Cerebellar cortex (tissue), 1 donor: ENCODE results near the gene GSTT2B.
A peak's percentile ranks its signal among the peaks of the same experiment; 100 is the strongest.
"Not testable (repeated sequence)": the region's sequence is repeated elsewhere in the genome, so short reads cannot be mapped to it uniquely, and the experiment has no call there.

Source experiments
- DNase-seq: peaks from one replicate; pipeline ENCODE4 v3.0.0-alpha.2; 2015; ENCODE audit warnings: low spot score

Gene GSTT2B

GRCh38 chr22:23961084-23961771 lies at the start of gene GSTT2B:
GSTT2B (minus strand) TSS chr22:23961195; CDS start chr22:23961131, 64 bp downstream.
- DNase-seq, result not testable (repeated sequence)

GRCh38 chr22:24010018-24010391 lies 49.0 kb upstream of the GSTT2B start:
- no peak for DNase-seq

DNA sequence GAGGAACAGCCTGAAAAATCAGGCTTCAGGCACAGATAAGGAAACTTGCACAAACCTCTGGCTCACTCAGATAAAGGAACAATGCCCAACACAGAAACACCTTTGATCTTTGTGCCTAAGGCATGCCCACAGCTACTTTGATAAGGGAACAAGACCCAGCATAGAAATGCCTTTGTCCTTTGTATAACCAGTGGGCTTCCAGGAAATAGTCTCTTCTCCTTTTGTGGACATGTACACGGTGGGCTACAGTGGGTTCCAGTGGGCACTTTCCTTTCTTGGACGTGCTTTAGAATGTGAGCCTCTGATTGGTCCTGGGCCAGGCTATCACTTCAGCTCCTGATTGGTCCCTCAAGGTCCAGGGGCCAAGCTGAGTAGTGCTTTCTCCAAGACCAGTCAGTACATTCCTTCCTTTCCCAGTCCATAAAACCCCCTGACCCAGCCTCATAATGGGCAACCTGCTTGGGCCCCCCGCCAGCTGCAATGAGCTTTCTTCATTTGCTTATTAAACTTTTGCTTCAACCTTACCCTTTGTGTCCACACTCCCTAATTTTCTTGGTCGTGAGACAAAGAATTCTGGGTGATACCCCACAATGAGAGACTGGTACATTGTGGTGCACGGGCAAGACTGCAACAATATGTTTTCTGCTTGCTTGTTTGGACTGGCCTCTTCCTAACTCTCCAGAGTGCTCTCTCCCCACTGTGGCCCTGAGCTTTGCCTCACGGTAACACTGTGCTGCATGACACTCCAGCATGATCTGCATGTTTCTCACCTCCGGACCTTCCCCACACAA lies 48.4 kb upstream of the GSTT2B start:
- no peak for DNase-seq

- no peak for DNase-seq
Measured at GRCh38 chr22:24008381-24009226, 47.6 kb upstream of the GSTT2B start.

DNA sequence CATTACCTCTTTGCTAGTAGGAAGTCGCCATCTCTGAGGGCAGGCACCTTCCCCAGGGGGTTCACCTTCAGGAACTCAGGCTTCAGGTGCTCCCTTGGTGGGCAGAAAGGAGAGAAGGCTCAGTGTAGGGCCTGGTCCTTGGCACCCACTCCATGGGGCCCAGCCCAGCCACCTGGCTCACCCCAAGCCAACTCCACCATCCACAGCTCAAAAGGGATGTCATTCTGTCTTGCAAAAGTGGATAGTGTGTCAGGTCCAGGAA lies 47.0 kb upstream of the GSTT2B start:
- no peak for DNase-seq

DNA sequence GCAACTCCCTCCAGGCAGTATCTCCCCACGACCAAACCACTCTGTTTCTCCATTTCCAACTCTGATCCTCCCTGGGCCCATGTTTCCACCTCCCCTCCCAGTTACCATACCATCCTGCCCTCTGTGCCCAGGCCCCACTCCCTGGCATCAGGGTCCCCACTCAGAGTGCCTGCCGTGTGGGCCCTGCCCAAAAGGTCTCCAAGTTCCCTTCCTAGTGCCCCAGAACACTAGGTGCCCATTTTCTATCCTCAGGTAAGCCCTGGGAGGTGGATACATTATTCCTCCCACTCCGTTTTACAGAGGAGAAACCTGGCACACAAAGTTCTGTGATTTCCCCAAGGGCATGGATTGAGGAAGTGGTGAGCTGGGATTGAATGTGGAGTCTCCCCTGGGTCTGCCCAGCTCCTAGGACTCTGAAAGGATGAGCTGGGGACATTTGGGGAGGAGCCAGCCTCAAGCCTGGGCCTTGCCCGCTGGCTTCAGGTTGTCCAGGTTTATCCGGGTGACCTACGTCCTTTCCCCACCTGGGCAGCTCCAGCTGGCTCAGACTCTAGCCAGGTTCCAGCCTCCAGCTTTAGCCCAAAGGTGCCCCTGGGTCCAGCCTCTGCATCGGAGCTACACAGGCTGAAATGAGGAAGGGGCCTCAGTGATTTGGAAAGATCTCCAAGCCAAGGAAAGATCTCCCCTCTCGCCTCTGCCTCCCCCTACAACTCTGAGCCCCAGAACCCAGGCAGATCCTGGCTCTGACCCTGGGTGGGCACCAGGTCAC lies 46.4 kb upstream of the GSTT2B start:
- no peak for DNase-seq

DNA sequence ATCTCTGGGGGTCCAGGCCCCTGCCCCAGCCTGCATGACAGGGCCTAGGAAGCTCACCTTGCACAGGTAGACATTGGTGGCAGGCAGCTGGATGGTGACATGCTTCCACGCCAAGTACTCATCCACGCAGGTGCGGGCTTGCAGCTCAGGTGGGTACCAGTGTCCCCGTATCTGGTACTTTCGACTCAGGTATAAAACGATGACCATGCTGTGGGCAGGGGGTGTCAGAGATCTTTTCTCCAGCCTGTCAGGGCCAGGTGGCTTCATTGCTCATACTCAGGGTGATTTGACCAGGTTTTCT lies 45.9 kb upstream of the GSTT2B start:
- no peak for DNase-seq

DNA sequence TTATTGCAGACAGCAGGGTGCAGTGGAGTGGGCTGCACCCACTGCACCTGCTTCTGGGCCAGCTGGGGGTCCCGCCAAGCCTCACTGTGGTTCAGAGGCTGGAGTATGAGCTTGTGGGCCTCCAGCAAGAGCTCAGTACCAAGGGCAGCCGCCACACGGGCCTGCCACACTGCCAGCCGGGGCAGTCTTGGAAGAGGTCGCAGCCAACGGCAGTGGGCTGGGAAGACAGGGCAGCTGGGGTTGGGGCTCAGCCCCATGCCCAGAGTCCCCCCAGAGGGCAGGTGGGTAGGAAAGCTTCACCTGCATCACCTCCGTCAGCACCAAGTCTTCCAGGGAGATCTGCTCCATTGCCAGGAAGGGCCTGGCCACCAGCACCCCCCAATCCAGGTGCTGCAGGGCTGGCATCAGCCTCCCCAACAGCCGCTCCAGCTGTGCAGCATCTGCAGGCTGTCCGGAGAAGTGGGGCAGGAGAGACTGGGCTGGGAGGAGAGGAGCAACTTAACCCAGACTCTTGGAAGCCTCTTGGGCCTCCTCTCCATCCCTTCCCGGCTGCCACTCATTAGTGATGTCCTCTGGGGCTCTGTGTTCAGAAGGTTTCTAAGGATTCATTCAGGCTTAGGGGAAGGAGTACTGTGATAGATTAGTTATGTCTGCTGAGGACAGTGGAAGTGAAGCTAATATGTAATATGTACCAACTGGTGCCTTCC lies 45.4 kb upstream of the GSTT2B start:
- no peak for DNase-seq

DNA sequence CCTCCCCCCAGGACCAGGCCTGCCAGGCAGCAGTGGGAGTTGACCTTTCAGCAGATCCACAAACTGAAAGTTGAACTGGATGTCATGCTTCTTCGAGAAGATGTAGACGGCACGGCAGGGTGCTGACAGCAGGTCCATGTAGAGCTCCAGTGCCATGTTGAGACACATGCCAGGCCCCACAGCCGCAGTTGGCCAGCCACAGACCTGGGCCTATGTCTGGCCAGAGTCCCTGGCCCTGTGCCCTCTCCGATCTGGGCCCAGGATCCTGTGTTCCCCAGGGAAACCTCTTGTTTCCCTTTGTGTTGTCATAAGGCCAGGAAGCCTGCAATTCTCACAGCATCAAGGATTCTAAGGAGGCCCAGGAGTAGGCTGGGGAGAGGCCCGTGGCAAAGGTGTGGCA lies 44.2 kb upstream of the GSTT2B start, which contains the start of gene GSTT4:
GSTT4 (minus strand) TSS at position 253 of the 400 bp plus-strand sequence; CDS start at position 156, 97 bp downstream.
- DNase-seq, result peak; percentile 29

- no peak for DNase-seq
Measured at GRCh38 chr22:24003887-24004286, 42.9 kb upstream of the GSTT2B start.

GRCh38 chr22:24002851-24003250 lies 41.9 kb upstream of the GSTT2B start:
- DNase-seq, result no peak

GRCh38 chr22:24002272-24002671 lies 41.3 kb upstream of the GSTT2B start:
- DNase-seq, result no peak

DNA sequence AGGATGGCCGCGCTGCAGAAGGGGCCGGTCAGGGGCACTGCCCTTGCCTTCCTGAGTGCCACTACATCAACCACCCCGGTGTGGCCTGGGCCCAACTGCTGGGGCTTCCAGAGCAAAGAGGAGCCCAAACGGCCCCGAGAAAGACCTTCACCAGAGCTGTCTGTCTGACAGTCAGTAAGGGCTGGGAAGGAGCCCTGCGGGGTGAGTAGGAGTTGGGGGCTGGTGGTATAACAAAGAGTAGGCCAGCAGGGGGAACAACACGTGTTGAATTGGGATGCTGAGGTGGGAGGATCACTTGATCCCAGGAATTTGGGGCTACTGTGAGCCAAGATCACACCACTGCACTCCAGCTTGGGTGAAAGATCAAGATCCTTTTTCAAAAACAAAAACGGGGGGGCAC lies 40.3 kb upstream of the GSTT2B start:
- DNase-seq, result no peak

DNA sequence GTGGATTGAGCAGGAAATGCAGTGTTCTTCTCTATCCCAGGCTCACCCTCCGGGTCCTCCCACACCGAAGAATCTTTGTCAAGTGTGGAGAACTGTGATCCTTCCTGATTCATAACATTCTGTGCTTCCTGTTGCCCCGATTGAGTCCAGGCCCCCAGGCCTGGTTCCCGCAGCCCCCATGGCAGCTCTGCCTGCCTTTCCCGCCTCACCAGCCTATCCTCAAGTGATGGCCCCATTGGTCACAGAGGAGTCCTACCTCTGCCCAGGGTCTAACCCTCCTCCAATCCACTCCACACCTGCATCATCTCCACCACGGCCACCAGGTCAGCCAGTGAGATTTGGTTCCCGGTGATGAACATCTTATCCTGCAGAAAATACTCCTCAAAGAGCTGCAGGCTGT lies 38.8 kb upstream of the GSTT2B start:
- not testable (repeated sequence) for DNase-seq

DNA sequence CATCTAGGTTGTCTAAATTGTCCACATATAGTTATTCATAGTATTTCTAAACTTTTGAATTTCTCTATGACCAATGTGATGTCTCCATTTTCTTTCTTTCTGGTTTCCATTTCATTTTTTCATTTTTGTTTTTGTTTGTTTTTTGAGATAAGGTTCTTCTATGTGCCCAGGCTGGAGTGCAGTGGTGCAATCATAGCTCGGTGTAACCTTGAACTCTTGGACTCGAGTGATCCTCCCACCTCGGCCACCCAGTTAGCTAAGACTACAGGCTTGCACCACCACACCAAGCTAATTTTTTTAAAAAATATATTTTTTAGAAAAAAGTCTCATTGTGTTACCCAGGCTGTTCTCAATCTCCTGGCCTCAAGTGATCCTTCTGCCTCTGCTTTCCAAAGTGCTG lies 36.1 kb upstream of the GSTT2B start:
- no peak for DNase-seq

DNA sequence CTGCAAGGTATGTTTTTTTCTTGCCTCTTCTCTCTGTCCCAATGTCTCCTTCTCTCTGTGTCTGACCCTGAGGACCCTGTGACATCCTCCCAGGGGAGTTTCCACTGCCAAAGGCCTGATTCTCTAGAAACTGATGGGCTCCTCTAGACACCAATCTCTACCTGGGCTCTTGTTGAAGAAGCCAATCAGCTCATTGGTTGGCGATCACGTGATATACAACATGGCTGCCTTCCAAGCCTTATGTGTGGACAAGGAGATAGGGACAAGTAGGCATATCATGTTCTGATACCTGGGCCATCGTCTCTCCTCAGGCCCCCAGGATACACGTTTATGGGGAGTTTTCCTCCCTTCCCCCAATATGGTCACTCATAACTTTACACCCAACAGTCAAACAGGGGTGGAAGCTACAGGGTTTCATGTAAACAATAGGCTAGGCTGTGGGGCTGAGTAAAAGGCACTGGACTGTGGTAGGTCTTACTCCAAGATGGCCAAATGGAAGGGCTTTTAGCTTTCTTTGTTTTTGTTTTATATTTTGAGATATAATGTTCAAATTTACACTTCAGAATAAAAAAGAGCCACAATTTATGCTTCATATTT lies 32.7 kb upstream of the GSTT2B start:
- DNase-seq, result not testable (repeated sequence)

DNA sequence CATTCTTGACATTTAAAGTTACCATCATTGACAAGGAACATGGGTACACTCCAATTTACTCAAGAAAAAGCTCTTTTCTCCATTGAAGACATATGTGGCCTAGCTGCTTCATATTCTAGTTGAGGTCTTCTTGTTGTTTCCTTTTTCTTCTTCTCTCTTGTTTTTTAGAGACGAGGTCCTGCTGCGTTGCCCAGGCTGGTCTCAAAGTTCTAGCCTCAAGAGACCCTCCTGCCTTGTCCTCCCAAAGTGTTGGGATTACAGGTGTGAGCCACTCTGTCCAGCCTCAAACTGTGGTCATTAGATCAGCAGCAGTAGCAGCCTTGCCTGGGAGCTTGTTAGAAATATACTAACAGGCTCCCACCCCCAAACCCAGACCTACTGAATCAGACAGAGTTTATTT lies 32.1 kb upstream of the GSTT2B start:
- DNase-seq, result not testable (repeated sequence)

DNA sequence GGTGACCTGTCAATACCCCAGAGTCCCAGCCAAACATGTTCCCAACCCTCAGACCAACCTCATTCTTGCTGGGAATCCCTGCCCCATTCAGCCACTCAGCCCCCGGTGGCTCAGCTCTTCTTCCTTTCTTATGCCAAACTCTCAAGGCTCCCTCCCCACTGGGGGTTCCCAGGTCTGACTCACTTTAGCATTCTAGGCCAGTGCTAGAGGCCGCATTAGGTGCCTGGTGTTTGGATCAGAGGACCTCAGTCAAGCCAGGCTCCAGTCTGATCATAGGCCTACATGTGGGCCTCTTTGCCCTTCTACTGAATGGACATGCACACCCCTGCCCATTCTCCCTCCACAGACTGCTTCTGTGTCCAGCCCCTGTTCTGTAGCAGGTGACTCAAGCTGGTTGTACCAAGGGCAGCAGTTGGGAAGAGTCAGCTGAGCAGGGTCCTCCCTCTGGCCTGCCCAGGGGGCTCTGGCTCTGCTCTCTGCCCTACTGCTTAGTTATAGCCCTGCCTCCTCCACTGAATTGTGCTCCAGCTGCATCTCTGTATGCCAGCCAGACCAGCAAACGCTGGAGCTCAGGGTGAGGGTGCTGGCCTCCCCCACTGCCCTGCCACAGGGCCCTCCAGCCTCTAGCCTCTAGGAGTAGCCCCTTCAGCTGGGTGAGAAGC lies 28.7 kb upstream of the GSTT2B start:
- not testable (repeated sequence) for DNase-seq

DNA sequence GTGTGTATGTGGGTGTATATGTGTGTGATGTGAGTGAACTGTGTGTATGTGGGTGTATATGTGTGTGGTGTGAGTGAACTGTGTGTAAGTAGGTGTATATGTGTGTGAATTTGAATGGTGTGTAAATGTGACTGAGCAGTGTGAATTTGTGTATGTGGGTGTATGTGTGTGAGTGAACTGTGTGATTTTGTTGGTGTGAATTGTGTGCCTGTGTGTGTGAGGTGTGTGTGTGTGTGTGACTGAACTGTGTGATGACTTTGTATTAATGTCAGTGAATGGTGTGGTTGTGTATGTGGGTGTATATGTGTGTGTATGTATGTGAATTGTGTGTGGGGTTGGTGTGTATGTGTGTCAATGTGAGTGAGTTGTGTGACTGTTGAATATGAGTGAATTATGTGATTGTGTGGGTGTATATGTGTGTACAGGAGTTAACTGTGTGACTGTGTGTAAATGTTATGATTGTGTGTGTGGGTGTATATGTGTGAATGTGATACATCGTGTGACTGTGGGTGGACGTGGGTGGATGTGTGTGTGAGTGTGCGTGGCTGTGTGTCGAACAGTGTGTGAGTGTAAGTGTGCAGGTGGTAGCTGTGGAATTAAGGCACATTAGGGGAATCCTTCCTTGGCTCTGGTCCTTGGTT lies 25.7 kb upstream of the GSTT2B start:
- DNase-seq, result not testable (repeated sequence)

GRCh38 chr22:23986089-23986488 lies 25.1 kb upstream of the GSTT2B start:
- DNase-seq, result not testable (repeated sequence)
